GM12878 (cell line): ENCODE measurements around the gene PBOV1. TPM values are rescaled to one million over a fixed set of nuclear protein-coding genes. Genes with fewer than 3 reads are reported as not detected.

Source experiments
- ATAC-seq: fragments of 200-7000 bp; cut with Tn5 transposase; 3 replicates; pipeline ENCODE4 v1.9.1; 2020; ENCODE audit warnings: mild to moderate bottlenecking, moderate library complexity
- BruUV-seq: library from RNA; stranded (reverse); fragments of 400-500 nt; replicated peaks from 2 replicates; lab custom pipeline; 2021; lab: Mats Ljungman, UMichigan
- CTCF ChIA-PET: fragments of 300-600 bp; sonication (Branson Sonifier 250); formaldehyde crosslinking; extraction: SDS; loops from one replicate; lab custom pipeline; 2021; ENCODE audit warnings: inconsistent platforms; lab: Yijun Ruan, JAX
- POLR2A ChIA-PET: fragments of 350-600 bp; formaldehyde crosslinking; extraction: SDS; loops from one replicate; lab custom pipeline; 2021; ENCODE audit warnings: inconsistent platforms; lab: Charles Lee
- RAD21 ChIA-PET: fragments of 300-600 bp; sonication (Branson Sonifier 250); formaldehyde crosslinking; loops from one replicate; lab custom pipeline; 2023; ENCODE audit warnings: antibody characterized with exemption; ENCODE audit not compliant: unreplicated experiment; lab: Charles Lee
- SMC1A ChIA-PET: fragments of 300-600 bp; sonication (Branson Sonifier 250); formaldehyde crosslinking; loops from one replicate; lab custom pipeline; 2023; ENCODE audit not compliant: unreplicated experiment, uncharacterized antibody; lab: Charles Lee
- DNase-seq: peaks from one replicate; pipeline ENCODE4 v3.0.0-alpha.2; 2011; ENCODE audit warnings: low read depth, low spot score
- FAIRE-seq: peaks from 3 replicates; lab custom pipeline; 2011; peaks lifted over from hg19 to GRCh38; lab: Jason Lieb, UNC
- H2AFZ ChIP-seq: 2 replicates; pipeline ENCODE4 v1.6.0; 2011; ENCODE audit warnings: low read depth, low read length, control low read depth; ENCODE audit not compliant: control insufficient read depth
- H3K27ac ChIP-seq: 2 replicates; pipeline ENCODE4 v1.5.1; 2011; ENCODE audit warnings: control low read depth; ENCODE audit not compliant: control insufficient read depth, insufficient read depth
- H3K27me3 ChIP-seq, 2 experiments: replicated peaks in 1 of 2; 2 replicates each; pipeline versions ENCODE4 v1.6.0 to v1.6.1; 2011; ENCODE audit warnings: low read length in 1 of 2; ENCODE audit not compliant: control insufficient read depth in 2 of 2, insufficient read depth in 2 of 2
- H3K36me3 ChIP-seq, 2 experiments: 2 replicates each; pipeline ENCODE4 v1.5.1; 2011; ENCODE audit warnings: low read length in 1 of 2; ENCODE audit not compliant: control insufficient read depth in 2 of 2, insufficient read depth in 2 of 2
- H3K4me1 ChIP-seq: 2 replicates; pipeline ENCODE4 v1.6.1; 2011; ENCODE audit warnings: mild to moderate bottlenecking, low read length, moderate library complexity, mixed read lengths; ENCODE audit not compliant: control insufficient read depth, insufficient read depth
- H3K4me2 ChIP-seq: 2 replicates; pipeline ENCODE4 v1.6.0; 2011; ENCODE audit warnings: control low read depth; ENCODE audit not compliant: control insufficient read depth, insufficient read depth
- H3K4me3 ChIP-seq: fragments of 200-600 bp; sonication (generic); 2 replicates; pipeline ENCODE4 v1.5.1; 2016
- H3K79me2 ChIP-seq: 2 replicates; pipeline ENCODE4 v1.6.0; 2011; ENCODE audit warnings: low read length; ENCODE audit not compliant: control insufficient read depth, insufficient read depth
- H3K9ac ChIP-seq: 2 replicates; pipeline ENCODE4 v1.8.0; 2011; ENCODE audit warnings: low read length, control low read depth, mixed read lengths; ENCODE audit not compliant: control insufficient read depth, insufficient read depth
- H3K9me3 ChIP-seq: replicated peaks from 3 replicates; pipeline ENCODE4 v1.5.1; 2011; ENCODE audit warnings: mild to moderate bottlenecking, low read length; ENCODE audit not compliant: control insufficient read depth, insufficient read depth
- H4K20me1 ChIP-seq: 2 replicates; pipeline ENCODE4 v1.6.0; 2011; ENCODE audit not compliant: control insufficient read depth, insufficient read depth
- BCL11A ChIP-seq: IDR thresholded peaks from 2 replicates; pipeline ENCODE4 v1.6.1; 2011; ENCODE audit warnings: low read depth, low read length
- IKZF1 ChIP-seq: fragments of 450-650 bp; conservative IDR thresholded peaks from 2 replicates; pipeline ENCODE4 v1.6.1; 2017; ENCODE audit warnings: antibody characterized with exemption, mild to moderate bottlenecking
- KLF5 ChIP-seq: fragments of 450-650 bp; IDR thresholded peaks from 2 replicates; pipeline ENCODE4 v1.6.1; 2014; ENCODE audit warnings: mild to moderate bottlenecking; ENCODE audit not compliant: partially characterized antibody
- MEF2B ChIP-seq: fragments of 450-650 bp; IDR thresholded peaks from 2 replicates; pipeline ENCODE4 v1.6.1; 2018; ENCODE audit warnings: mild to moderate bottlenecking, moderate library complexity; ENCODE audit not compliant: partially characterized antibody, poor library complexity, severe bottlenecking
- NRF1 ChIP-seq: conservative IDR thresholded peaks from 2 replicates; pipeline ENCODE4 v1.6.1; 2011; ENCODE audit warnings: mild to moderate bottlenecking, low read depth, low read length, improper control_type of control experiment
- PAX5 ChIP-seq: IDR thresholded peaks from 2 replicates; pipeline ENCODE4 v1.6.1; 2011; ENCODE audit warnings: low read depth, low read length, borderline replicate concordance
- RUNX3 ChIP-seq: IDR thresholded peaks from 2 replicates; pipeline ENCODE4 v1.6.1; 2012; ENCODE audit warnings: low read length, inconsistent platforms
- SIN3A ChIP-seq: IDR thresholded peaks from 2 replicates; pipeline ENCODE4 v1.6.1; 2012; ENCODE audit warnings: low read depth, low read length, improper control_type of control experiment
- SMAD1 ChIP-seq: fragments of 450-650 bp; IDR thresholded peaks from 2 replicates; pipeline ENCODE4 v1.6.1; 2018; ENCODE audit warnings: mild to moderate bottlenecking, low read depth; ENCODE audit not compliant: partially characterized antibody
- SREBF2 ChIP-seq: IDR thresholded peaks from 2 replicates; pipeline ENCODE4 v1.6.1; 2012; ENCODE audit warnings: mild to moderate bottlenecking, low read length
- SRF ChIP-seq, 2 experiments: IDR thresholded peaks; 2 replicates each; pipeline ENCODE4 v1.6.1; 2011; ENCODE audit warnings: low read depth in 2 of 2, low read length in 2 of 2, mild to moderate bottlenecking in 1 of 2, moderate library complexity in 1 of 2
- YY1 ChIP-seq: IDR thresholded peaks from 2 replicates; pipeline ENCODE4 v1.6.1; 2011; ENCODE audit warnings: low read depth, mild to moderate bottlenecking, low read length
- ZBTB4 ChIP-seq: fragments of 450-650 bp; formaldehyde crosslinking; IDR thresholded peaks from 2 replicates; pipeline ENCODE4 v1.4.0; 2022; ENCODE audit warnings: mild to moderate bottlenecking, moderate library complexity
- ZBTB40 ChIP-seq: fragments of 450-650 bp; IDR thresholded peaks from 2 replicates; pipeline ENCODE4 v1.6.1; 2016; ENCODE audit warnings: mild to moderate bottlenecking, moderate library complexity, borderline replicate concordance
- WGBS: methylation state at CpG from one replicate; pipeline ENCODE4 v1.1.6; 2016; ENCODE audit warnings: low lambda C conversion rate; ENCODE audit not compliant: insufficient replicate concordance, insufficient coverage; ENCODE audit errors: missing lambda C conversion rate; 5-methylcytosine and 5-hydroxymethylcytosine counted together
- in situ Hi-C: fragments of 300-500 bp; cut with MboI; formaldehyde crosslinking; loops from 9 replicates; pipeline ENCODE4 v1.14.3; 2018; ENCODE audit warnings: mixed read lengths
- intact Hi-C: fragments of 100-400 bp; cut with micrococcal nuclease; formaldehyde crosslinking; loops from one replicate; pipeline ENCODE4 v1.14.2; 2022; ENCODE audit not compliant: unreplicated experiment
- polyA plus RNA-seq, 11 experiments: library from polyadenylated mRNA; depleted of rRNA in 4 of 11; unstranded in 6 of 11; stranded (reverse) in 5 of 11; fragments of >200 nt; fragmentation: Nextera tagmentation in 4 of 11; fragmentation: Illumina TruSeq in 1 of 11; extraction: Ambion mirVana in 4 of 11; extraction: Trizol in 1 of 11; gene quantifications; 1 replicate in 1 of 11; 2 replicates in 10 of 11; pipeline versions ENCODE4 v1.2.1 to v1.2.3, GENCODE V29; 2011 to 2016; ENCODE audit warnings: inconsistent platforms in 2 of 11, missing spikeins in 2 of 11, low read depth in 1 of 11
- total RNA-seq, 4 experiments: library from RNA; depleted of rRNA in 3 of 4; stranded (reverse); fragments of >200 nt in 3 of 4; fragmentation: Illumina TruSeq in 1 of 4; extraction: Trizol in 1 of 4; gene quantifications; 2 replicates each; pipeline versions ENCODE4 v1.2.1 to v1.2.3, GENCODE V29; 2013 to 2021
- TF ChIP-seq, protein P1 (sequence below): fragments of 450-650 bp; IDR thresholded peaks from 2 replicates; pipeline ENCODE4 v1.6.1; 2016; ENCODE audit warnings: mild to moderate bottlenecking

The PBOV1 gene
- total and polyA plus RNA-seq, 10 of the 15 experiments (the other 5 are each of a cell fraction or from before 2014, with no cell fraction given) = not detected

- no peak for TF ChIP-seq ZBTB40
- TF ChIP-seq NRF1 = no peak
- no peak for TF ChIP-seq YY1
- TF ChIP-seq SIN3A = no peak
- no peak for TF ChIP-seq BCL11A
- TF ChIP-seq, protein P1, sequence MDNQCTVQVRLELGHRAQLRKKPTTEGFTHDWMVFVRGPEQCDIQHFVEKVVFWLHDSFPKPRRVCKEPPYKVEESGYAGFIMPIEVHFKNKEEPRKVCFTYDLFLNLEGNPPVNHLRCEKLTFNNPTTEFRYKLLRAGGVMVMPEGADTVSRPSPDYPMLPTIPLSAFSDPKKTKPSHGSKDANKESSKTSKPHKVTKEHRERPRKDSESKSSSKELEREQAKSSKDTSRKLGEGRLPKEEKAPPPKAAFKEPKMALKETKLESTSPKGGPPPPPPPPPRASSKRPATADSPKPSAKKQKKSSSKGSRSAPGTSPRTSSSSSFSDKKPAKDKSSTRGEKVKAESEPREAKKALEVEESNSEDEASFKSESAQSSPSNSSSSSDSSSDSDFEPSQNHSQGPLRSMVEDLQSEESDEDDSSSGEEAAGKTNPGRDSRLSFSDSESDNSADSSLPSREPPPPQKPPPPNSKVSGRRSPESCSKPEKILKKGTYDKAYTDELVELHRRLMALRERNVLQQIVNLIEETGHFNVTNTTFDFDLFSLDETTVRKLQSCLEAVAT = no peak
Observed at GRCh38 chr6:138240476-138241245, 22.4 kb upstream of the PBOV1 start (continued).

DNA sequence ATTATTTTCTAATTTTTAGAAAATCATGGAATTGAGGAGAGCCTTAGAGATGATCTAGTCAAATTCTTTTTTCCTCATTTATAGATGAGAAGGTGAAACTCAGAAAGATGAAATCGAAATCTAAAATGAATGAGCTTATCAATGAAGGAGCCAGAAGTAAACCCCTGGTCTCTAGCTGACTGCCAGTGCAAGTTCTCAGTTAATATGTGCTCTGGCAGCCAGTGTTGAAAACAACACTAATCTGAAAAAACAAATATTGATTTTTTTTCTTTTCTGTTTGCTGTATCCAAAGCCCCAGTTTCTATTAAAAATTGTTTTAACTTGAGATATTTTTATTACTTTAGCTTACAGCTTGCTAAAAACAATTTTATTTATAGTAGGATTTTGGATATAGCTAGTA, 21.5 kb upstream of the PBOV1 start:
- no peaks in the 10 kb centered on the region for H3K4me1 ChIP-seq
- H3K4me2 ChIP-seq = no peak overlapping the region
- in situ Hi-C loops = no loop called here
- 5% methylated on average over 1 of the region's 1 CpG for WGBS
- H3K9ac ChIP-seq = no peak overlapping the region
- peaks cover 0 to 3% of the 10 kb centered on the region in 2 experiments; a peak in 1 of 4 replicates for H3K27me3 ChIP-seq
- ChIA-PET CTCF (no interaction called here), POLR2A (no interaction called here), RAD21 (no interaction called here), SMC1A (interaction anchor here (1.6 kb wide), 1 partner anchor 9 kb away, joined by 3 read pairs; no protein-coding TSS in a partner anchor)
- ATAC-seq (no peak), FAIRE-seq (no peak), DNase-seq (no peak)
- no peak overlapping the region for H3K27ac ChIP-seq
- H4K20me1 ChIP-seq = no peaks in the 10 kb centered on the region
- intact Hi-C loops = no loop called here
- no TSS peak for BruUV-seq
- H2AFZ ChIP-seq = no peak overlapping the region
- no peaks in the 10 kb centered on the region for H3K9me3 ChIP-seq
- no peaks in the 10 kb centered on the region for H3K79me2 ChIP-seq
- no peak overlapping the region for H3K4me3 ChIP-seq
- no peaks in the 10 kb centered on the region for H3K36me3 ChIP-seq
- TF ChIP-seq RUNX3 (no peak), SMAD1 (no peak), SREBF2 (no peak), IKZF1 (no peak), SRF (IDR thresholded peaks at IDR 0.05; ENCODE audit: low read depth in 2 of 2, low read length in 2 of 2) (no peak), ZBTB4 (no peak), PAX5 (no peak), KLF5 (no peak), MEF2B (no peak)
